Endothelial cell of umbilical vein (primary cell): ENCODE data around the gene C1orf105. TPM values are rescaled to one million over a fixed set of nuclear protein-coding genes. Genes with fewer than 3 reads are reported as not detected.

ENCODE experiments used
- BruUV-seq: library from RNA; stranded (reverse); fragments of 400-500 nt; replicated peaks from 2 replicates; lab custom pipeline; 2021; lab: Mats Ljungman, UMichigan
- CTCF ChIA-PET: fragments of 300-600, 350-600 bp; sonication (Branson Sonifier 250); formaldehyde crosslinking; loops from one replicate; lab custom pipeline; 2021; ENCODE audit warnings: antibody characterized with exemption, inconsistent platforms; lab: Charles Lee
- POLR2A ChIA-PET: fragments of 300-600, 350-600 bp; sonication (Branson Sonifier 250); formaldehyde crosslinking; loops from one replicate; lab custom pipeline; 2021; ENCODE audit warnings: antibody characterized with exemption, inconsistent platforms; lab: Charles Lee
- DNase-seq: peaks from one replicate; pipeline ENCODE4 v3.0.0-alpha.2; 2011; ENCODE audit warnings: low read depth, low spot score
- FAIRE-seq: peaks from 2 replicates; lab custom pipeline; 2011; peaks lifted over from hg19 to GRCh38; lab: Jason Lieb, UNC
- H2AFZ ChIP-seq: 2 replicates; pipeline ENCODE4 v1.6.0; 2012; ENCODE audit warnings: low read depth, low read length, control low read depth, inconsistent platforms
- H3K27ac ChIP-seq: 2 replicates; pipeline ENCODE4 v1.5.1; 2011; ENCODE audit warnings: low read depth, mild to moderate bottlenecking, control low read depth, low read length, moderate library complexity; ENCODE audit not compliant: insufficient read depth
- H3K27me3 ChIP-seq, 2 experiments: 2 replicates each; pipeline versions ENCODE4 v1.6.0 to v1.6.1; 2011; ENCODE audit warnings: low read length in 2 of 2, mixed read lengths in 1 of 2; ENCODE audit not compliant: control insufficient read depth in 2 of 2, insufficient read depth in 2 of 2
- H3K36me3 ChIP-seq, 2 experiments: 2 replicates in 1 of 2; 3 replicates in 1 of 2; pipeline ENCODE4 v1.5.1; 2011; ENCODE audit warnings: low read length in 2 of 2, mild to moderate bottlenecking in 1 of 2, moderate library complexity in 1 of 2; ENCODE audit not compliant: control insufficient read depth in 2 of 2, insufficient read depth in 2 of 2; ENCODE audit errors: extremely low read depth in 1 of 2
- H3K4me1 ChIP-seq: 3 replicates; pipeline ENCODE4 v1.5.1; 2011; ENCODE audit warnings: mild to moderate bottlenecking, low read length; ENCODE audit not compliant: control insufficient read depth, insufficient read depth; ENCODE audit errors: extremely low read depth
- H3K4me2 ChIP-seq: 2 replicates; pipeline ENCODE4 v1.6.1; 2011; ENCODE audit warnings: low read length, control low read depth, mixed read lengths; ENCODE audit not compliant: insufficient read depth
- H3K4me3 ChIP-seq, 3 experiments: fragments of 200-600 bp in 1 of 3; sonication (generic), shearing (Covaris generic) in 1 of 3; replicated peaks in 1 of 3; 2 replicates each; pipeline ENCODE4 v1.5.1; 2011 to 2016; ENCODE audit warnings: control low read depth in 3 of 3, low read length in 3 of 3, mild to moderate bottlenecking in 2 of 3, inconsistent platforms in 1 of 3, low read depth in 1 of 3, moderate library complexity in 1 of 3; ENCODE audit not compliant: insufficient read depth in 1 of 3
- H3K79me2 ChIP-seq: 2 replicates; pipeline ENCODE4 v1.6.0; 2012; ENCODE audit warnings: low read length, inconsistent platforms; ENCODE audit not compliant: control insufficient read depth, insufficient read depth
- H3K9ac ChIP-seq: replicated peaks from 2 replicates; pipeline ENCODE3; 2011; ENCODE audit warnings: low read length, control low read depth; ENCODE audit not compliant: insufficient read depth; ENCODE audit errors: extremely low read depth
- H3K9me1 ChIP-seq: replicated peaks from 3 replicates; pipeline ENCODE4 v1.6.0; 2011; ENCODE audit warnings: mild to moderate bottlenecking, low read length; ENCODE audit not compliant: control insufficient read depth, insufficient read depth; ENCODE audit errors: extremely low read depth
- H3K9me3 ChIP-seq: replicated peaks from 2 replicates; pipeline ENCODE4 v1.5.1; 2012; ENCODE audit warnings: low read length, inconsistent platforms; ENCODE audit not compliant: control insufficient read depth, insufficient read depth
- H4K20me1 ChIP-seq: replicated peaks from 2 replicates; pipeline ENCODE3; 2011; ENCODE audit warnings: mild to moderate bottlenecking, low read length; ENCODE audit not compliant: control insufficient read depth, insufficient read depth; ENCODE audit errors: extremely low read depth
- EZH2 ChIP-seq: IDR thresholded peaks from 2 replicates; pipeline ENCODE4 v1.6.1; 2012; ENCODE audit warnings: borderline replicate concordance, low read depth, mild to moderate bottlenecking, moderate library complexity, low read length, inconsistent platforms; ENCODE audit not compliant: severe bottlenecking
- FOS ChIP-seq: IDR thresholded peaks from 2 replicates; pipeline ENCODE4 v1.6.1; 2011; ENCODE audit warnings: mild to moderate bottlenecking, low read length, moderate library complexity, borderline replicate concordance; ENCODE audit not compliant: insufficient read depth
- GATA2 ChIP-seq: IDR thresholded peaks from 2 replicates; pipeline ENCODE4 v1.7.0; 2011; ENCODE audit warnings: low read depth, mild to moderate bottlenecking, moderate library complexity, mixed read lengths, low read length; ENCODE audit not compliant: insufficient read length, insufficient read depth
- JUN ChIP-seq: IDR thresholded peaks from 2 replicates; pipeline ENCODE4 v1.6.1; 2011; ENCODE audit warnings: borderline replicate concordance, low read depth; ENCODE audit not compliant: insufficient read length, insufficient read depth
- MYC ChIP-seq: IDR thresholded peaks from one replicate; pipeline ENCODE4 v1.6.1; 2011; ENCODE audit warnings: mild to moderate bottlenecking, low read depth, low read length
- POLR2A ChIP-seq: IDR thresholded peaks from 2 replicates; pipeline ENCODE4 v1.6.1; 2012; ENCODE audit warnings: low read depth, mild to moderate bottlenecking, control low read depth, low read length
- POLR2AphosphoS5 ChIP-seq: IDR thresholded peaks from 2 replicates; pipeline ENCODE4 v1.6.1; 2012; ENCODE audit warnings: low read depth, mild to moderate bottlenecking, control low read depth, low read length, moderate library complexity; ENCODE audit not compliant: insufficient read depth
- dilution Hi-C: fragments of 300-500 bp; cut with MboI; formaldehyde crosslinking; loops from one replicate; pipeline ENCODE4 v1.15.0; 2019; ENCODE audit warnings: low sequenced_read_pairs; ENCODE audit not compliant: extremely low pct_ligation_motif_present
- intact Hi-C: fragments of 100-400 bp; cut with micrococcal nuclease; formaldehyde crosslinking; loops from one replicate; pipeline ENCODE4 v1.10.0; 2022
- polyA plus RNA-seq, 4 experiments: library from polyadenylated mRNA; depleted of rRNA in 3 of 4; stranded (reverse) in 3 of 4; unstranded in 1 of 4; fragments of >200 nt; gene quantifications; 2 replicates each; pipeline versions ENCODE4 v1.2.1 to v1.2.3, GENCODE V29; 2011 to 2012; ENCODE audit warnings: missing spikeins in 1 of 4
- total RNA-seq: library from RNA; stranded (reverse); gene quantifications from 2 replicates; pipeline ENCODE4 v1.2.3, GENCODE V29; 2021
- TF ChIP-seq, protein P1 (sequence below), 2 donors: IDR thresholded peaks; 1 replicate in 1 of 2; 2 replicates in 1 of 2; pipeline ENCODE4 v1.5.1; 2011; ENCODE audit warnings: low read length in 2 of 2, mild to moderate bottlenecking in 2 of 2, moderate library complexity in 2 of 2, control low read depth in 1 of 2, inconsistent platforms in 1 of 2, low read depth in 1 of 2; ENCODE audit not compliant: insufficient read depth in 1 of 2; ENCODE audit errors: extremely low read depth in 1 of 2
- TF ChIP-seq, protein P2 (sequence below): IDR thresholded peaks from 2 replicates; pipeline ENCODE4 v1.6.1; 2011; ENCODE audit not compliant: insufficient read depth, insufficient read length

C1orf105 gene
- total and polyA plus RNA-seq, 2 donors (not counting 3 experiments of a cell fraction or from before 2014, with no cell fraction given) = not detected

DNA sequence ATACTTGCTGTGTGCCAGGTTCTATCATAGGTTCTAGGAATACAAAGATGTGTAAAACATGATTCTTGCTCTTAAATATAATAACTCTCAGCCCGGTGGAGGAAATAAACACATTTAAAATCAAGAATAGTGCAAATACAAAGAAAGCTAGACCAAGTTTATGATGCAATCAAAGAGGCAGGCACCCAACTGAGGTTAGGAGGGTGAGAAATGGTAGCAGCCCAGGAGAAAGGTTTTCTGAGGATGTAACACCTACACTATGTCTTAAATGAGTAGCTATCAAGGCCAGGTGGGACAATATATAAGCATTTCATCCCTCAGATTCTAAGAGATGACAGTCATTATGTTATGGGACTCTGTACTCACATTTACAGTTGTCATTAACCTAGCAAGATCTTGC, 33.1 kb downstream of the C1orf105 start:
- H3K4me2 ChIP-seq = no peak overlapping the region

DNA sequence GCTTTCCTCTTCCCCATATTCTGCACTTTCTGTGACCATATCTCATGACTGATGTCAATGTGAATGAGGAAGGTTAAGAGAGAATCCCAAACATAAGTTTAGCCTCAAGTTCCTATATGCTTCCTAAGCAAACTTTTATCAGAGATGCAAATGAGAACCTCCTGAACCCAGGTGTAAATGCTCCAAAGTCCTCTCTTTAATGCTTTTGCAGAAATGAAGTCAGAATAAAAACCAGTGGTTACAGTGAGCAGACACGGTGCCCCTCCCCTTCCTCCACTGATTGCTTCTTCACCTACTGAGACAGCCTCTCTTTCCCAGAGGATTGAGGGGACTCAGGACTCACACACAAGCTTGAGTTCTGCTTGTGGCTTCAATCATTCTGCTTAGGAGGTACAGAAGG, 35.0 kb downstream of the C1orf105 start:
- Histone ChIP-seq H3K27ac (no peak overlapping the region), H3K9ac (no peak overlapping the region), H4K20me1 (no peaks in the 10 kb centered on the region), H3K9me1 (no peaks in the 10 kb centered on the region), H3K36me3 (no peaks in the 10 kb centered on the region), H3K4me3 (no peak overlapping the region), H3K9me3 (no peaks in the 10 kb centered on the region), H3K79me2 (no peaks in the 10 kb centered on the region), H3K4me2 (no peak overlapping the region), H3K4me1 (peaks cover 9% of the 10 kb centered on the region), H2AFZ (no peak overlapping the region), H3K27me3 (no peaks in the 10 kb centered on the region)
- FAIRE-seq (no peak), DNase-seq (no peak)
- TF ChIP-seq POLR2A (no peak), JUN (no peak), GATA2 (no peak), POLR2AphosphoS5 (no peak), EZH2 (no peak), FOS (no peak), MYC (no peak)
- TF ChIP-seq, protein P1, sequence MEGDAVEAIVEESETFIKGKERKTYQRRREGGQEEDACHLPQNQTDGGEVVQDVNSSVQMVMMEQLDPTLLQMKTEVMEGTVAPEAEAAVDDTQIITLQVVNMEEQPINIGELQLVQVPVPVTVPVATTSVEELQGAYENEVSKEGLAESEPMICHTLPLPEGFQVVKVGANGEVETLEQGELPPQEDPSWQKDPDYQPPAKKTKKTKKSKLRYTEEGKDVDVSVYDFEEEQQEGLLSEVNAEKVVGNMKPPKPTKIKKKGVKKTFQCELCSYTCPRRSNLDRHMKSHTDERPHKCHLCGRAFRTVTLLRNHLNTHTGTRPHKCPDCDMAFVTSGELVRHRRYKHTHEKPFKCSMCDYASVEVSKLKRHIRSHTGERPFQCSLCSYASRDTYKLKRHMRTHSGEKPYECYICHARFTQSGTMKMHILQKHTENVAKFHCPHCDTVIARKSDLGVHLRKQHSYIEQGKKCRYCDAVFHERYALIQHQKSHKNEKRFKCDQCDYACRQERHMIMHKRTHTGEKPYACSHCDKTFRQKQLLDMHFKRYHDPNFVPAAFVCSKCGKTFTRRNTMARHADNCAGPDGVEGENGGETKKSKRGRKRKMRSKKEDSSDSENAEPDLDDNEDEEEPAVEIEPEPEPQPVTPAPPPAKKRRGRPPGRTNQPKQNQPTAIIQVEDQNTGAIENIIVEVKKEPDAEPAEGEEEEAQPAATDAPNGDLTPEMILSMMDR (IDR thresholded peaks at IDR 0.05; ENCODE audit: extremely low read depth in 1 of 2, insufficient read depth in 1 of 2, low read depth in 1 of 2, low read length in 2 of 2) = no peak
- TF ChIP-seq, protein P2, sequence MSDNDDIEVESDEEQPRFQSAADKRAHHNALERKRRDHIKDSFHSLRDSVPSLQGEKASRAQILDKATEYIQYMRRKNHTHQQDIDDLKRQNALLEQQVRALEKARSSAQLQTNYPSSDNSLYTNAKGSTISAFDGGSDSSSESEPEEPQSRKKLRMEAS = no peak
- intact Hi-C loops (no loop called here), dilution Hi-C loops (no loop called here)
- ChIA-PET CTCF (no interaction called here), POLR2A (no interaction called here)
- no TSS peak for BruUV-seq

More for the DNA sequence above, 33.1 kb downstream of the C1orf105 start:
- Histone ChIP-seq H3K4me3 (no peak overlapping the region), H3K27ac (no peak overlapping the region), H3K79me2 (no peaks in the 10 kb centered on the region), H3K9me1 (no peaks in the 10 kb centered on the region), H3K9me3 (no peaks in the 10 kb centered on the region), H3K4me1 (peaks cover 22% of the 10 kb centered on the region), H3K27me3 (no peaks in the 10 kb centered on the region), H3K9ac (no peak overlapping the region), H4K20me1 (no peaks in the 10 kb centered on the region), H3K36me3 (no peaks in the 10 kb centered on the region), H2AFZ (no peak overlapping the region)
- POLR2A ChIA-PET = no interaction called here
- DNase-seq = no peak
- dilution Hi-C loops (no loop called here), intact Hi-C loops (loop anchor here (5.0 kb wide), 1 partner anchor 134 kb away; no protein-coding TSS in a partner anchor)
- TF ChIP-seq, protein P1 (IDR thresholded peaks at IDR 0.05; ENCODE audit: extremely low read depth in 1 of 2, insufficient read depth in 1 of 2, low read depth in 1 of 2, low read length in 2 of 2) = no peak
- FAIRE-seq = no peak
- no TSS peak for BruUV-seq
- CTCF ChIA-PET = interaction anchor here (1.4 kb wide), 1 partner anchor 266 kb away, joined by 5 read pairs; no protein-coding TSS in a partner anchor
